ENCODE data around the gene PACS1.

PACS1 gene

GRCh38 chr11:66146074-66146473 is 76.0 kb downstream of the PACS1 start:
- no peak for DNase-seq

- DNase-seq = no peak
These were observed 76.9 kb downstream of the PACS1 start for GRCh38 chr11:66146940-66147339.

- no peak for DNase-seq
These were observed 80.1 kb downstream of the PACS1 start for GRCh38 chr11:66150140-66150539.

- no peak for DNase-seq
These were observed 80.7 kb downstream of the PACS1 start for GRCh38 chr11:66150725-66151124.

GRCh38 chr11:66151273-66151672 is 81.2 kb downstream of the PACS1 start:
- no peak for DNase-seq

GRCh38 chr11:66154109-66154508 is 84.0 kb downstream of the PACS1 start:
- DNase-seq = no peak

GRCh38 chr11:66155387-66156073 is 85.5 kb downstream of the PACS1 start:
- no peak for DNase-seq

- no peak for DNase-seq
These were observed 87.3 kb downstream of the PACS1 start for GRCh38 chr11:66157182-66157864.

GRCh38 chr11:66158156-66158555 is 88.1 kb downstream of the PACS1 start:
- no peak for DNase-seq

- no peak for DNase-seq
These were observed 89.4 kb downstream of the PACS1 start for GRCh38 chr11:66159324-66159984.

- DNase-seq = no peak
These were observed 90.6 kb downstream of the PACS1 start for GRCh38 chr11:66160709-66161108.

- no peak for DNase-seq
These were observed 98.2 kb downstream of the PACS1 start for GRCh38 chr11:66168289-66168688.

- DNase-seq = no peak
These were observed 102.1 kb downstream of the PACS1 start for GRCh38 chr11:66172146-66172545.

GRCh38 chr11:66176650-66177049 is 106.6 kb downstream of the PACS1 start:
- no peak for DNase-seq

GRCh38 chr11:66178183-66178582 is 108.1 kb downstream of the PACS1 start:
- no peak for DNase-seq

- DNase-seq = no peak
These were observed 108.8 kb downstream of the PACS1 start for GRCh38 chr11:66178871-66179270.

- DNase-seq = no peak
These were observed 111.7 kb downstream of the PACS1 start for GRCh38 chr11:66181632-66182315.

- no peak for DNase-seq
These were observed 113.5 kb downstream of the PACS1 start for GRCh38 chr11:66183494-66184048.

- DNase-seq = no peak
These were observed 114.7 kb downstream of the PACS1 start for GRCh38 chr11:66184728-66185127.

- DNase-seq = no peak
These were observed 116.4 kb downstream of the PACS1 start for GRCh38 chr11:66186470-66186869.

- DNase-seq = no peak
These were observed 117.4 kb downstream of the PACS1 start for GRCh38 chr11:66187453-66187852.

- no peak for DNase-seq
These were observed 118.5 kb downstream of the PACS1 start for GRCh38 chr11:66188580-66188979.

- no peak for DNase-seq
These were observed 119.1 kb downstream of the PACS1 start for GRCh38 chr11:66189031-66189745.

Data from NCI-H748 treated with DMSO at 0.1 percent for 48 hours (cell line).